Epithelial cell of esophagus (primary cell): ENCODE measurements around the gene PI4KA.
A peak's percentile ranks its signal among the peaks of the same experiment; 100 is the strongest.
"Not testable (repeated sequence)": the region's sequence is repeated elsewhere in the genome, so short reads cannot be mapped to it uniquely, and the experiment has no call there.

Experiments used
- DNase-seq: peaks from one replicate; pipeline ENCODE4 v3.0.0; 2010; ENCODE audit warnings: low read depth
- H3K4me3 ChIP-seq: 2 replicates; pipeline ENCODE4 v1.5.1; 2011; ENCODE audit warnings: mild to moderate bottlenecking, low read length, control low read depth
- TF ChIP-seq, protein P1 (sequence below): IDR thresholded peaks from 2 replicates; pipeline ENCODE4 v1.5.1; 2011; ENCODE audit warnings: low read depth, mild to moderate bottlenecking, low read length, control low read depth, inconsistent platforms; ENCODE audit not compliant: insufficient read depth; ENCODE audit errors: missing control alignments

Gene PI4KA

DNA sequence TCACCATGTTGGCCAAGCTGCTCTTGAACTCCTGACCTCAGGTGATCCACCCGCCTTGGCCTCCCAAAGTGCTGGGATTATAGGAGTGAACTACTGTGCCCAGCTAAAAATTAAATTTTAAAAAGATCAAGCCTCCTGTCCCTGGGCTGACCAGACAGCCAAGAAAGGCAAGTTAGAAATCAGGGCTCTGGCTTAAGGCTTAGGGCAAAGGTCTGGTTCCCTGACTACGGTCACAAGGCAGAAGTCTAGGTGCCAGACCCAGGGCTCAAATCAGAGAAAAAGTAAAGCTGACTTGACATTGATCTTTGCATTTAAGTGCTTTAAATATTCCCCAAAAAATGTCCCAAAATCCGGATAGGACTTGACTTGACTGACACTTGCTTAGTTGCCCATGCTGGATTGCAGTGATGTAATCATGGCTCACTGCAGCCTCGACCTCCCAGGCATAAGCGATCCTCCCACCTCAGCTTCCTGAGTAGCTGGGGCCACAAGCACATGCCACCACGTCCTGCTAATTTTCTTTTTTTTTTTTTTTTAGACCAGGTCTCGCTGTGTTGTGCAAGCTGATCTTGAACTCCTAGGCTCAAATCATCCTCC lies 41.3 kb upstream of the PI4KA start:
- no peak overlapping the region for H3K4me3 ChIP-seq
- TF ChIP-seq, protein P1, sequence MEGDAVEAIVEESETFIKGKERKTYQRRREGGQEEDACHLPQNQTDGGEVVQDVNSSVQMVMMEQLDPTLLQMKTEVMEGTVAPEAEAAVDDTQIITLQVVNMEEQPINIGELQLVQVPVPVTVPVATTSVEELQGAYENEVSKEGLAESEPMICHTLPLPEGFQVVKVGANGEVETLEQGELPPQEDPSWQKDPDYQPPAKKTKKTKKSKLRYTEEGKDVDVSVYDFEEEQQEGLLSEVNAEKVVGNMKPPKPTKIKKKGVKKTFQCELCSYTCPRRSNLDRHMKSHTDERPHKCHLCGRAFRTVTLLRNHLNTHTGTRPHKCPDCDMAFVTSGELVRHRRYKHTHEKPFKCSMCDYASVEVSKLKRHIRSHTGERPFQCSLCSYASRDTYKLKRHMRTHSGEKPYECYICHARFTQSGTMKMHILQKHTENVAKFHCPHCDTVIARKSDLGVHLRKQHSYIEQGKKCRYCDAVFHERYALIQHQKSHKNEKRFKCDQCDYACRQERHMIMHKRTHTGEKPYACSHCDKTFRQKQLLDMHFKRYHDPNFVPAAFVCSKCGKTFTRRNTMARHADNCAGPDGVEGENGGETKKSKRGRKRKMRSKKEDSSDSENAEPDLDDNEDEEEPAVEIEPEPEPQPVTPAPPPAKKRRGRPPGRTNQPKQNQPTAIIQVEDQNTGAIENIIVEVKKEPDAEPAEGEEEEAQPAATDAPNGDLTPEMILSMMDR = no peak
- DNase-seq = no peak

DNA sequence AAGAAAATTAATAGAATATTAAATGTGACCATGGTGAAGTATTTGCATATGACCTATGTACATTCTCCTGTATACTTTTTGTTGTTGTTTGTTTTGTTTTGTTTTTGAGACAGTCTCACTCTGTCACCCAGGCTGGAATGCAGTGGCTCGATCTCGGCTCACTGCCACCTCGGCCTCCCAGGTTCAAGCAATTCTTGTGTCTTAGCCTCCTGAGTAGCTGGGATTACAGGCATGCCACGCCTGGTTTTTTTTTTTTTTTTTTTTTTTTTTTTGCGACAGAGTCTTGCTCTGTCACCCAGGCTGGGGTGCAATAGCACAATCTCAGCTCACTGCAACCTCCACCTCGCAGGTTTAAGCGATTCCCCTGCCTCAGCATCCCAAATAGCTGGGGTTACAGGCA lies 39.1 kb upstream of the PI4KA start:
- not testable (repeated sequence) for DNase-seq, H3K4me3 ChIP-seq

DNA sequence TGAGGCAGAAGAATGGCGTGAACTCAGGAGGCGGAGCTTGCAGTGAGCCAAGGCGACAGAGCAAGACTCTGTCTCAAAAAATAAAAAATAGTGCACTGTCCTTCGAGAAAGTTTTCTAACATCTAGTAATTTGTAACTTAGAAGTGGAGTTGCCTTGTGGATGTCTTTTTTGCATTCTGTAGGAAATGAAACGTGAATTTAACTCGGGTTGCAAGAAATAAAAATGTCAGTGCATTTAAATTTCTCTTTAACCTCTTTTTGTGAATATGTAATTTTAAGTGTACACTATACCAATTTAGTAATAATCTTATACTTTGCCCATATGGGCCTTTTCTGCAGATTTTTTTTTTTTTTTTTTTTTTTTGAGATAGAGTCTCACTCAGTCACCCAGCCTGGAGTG lies 32.4 kb upstream of the PI4KA start:
- H3K4me3 ChIP-seq = no peak overlapping the region
- DNase-seq = no peak
- TF ChIP-seq, protein P1 = no peak

DNA sequence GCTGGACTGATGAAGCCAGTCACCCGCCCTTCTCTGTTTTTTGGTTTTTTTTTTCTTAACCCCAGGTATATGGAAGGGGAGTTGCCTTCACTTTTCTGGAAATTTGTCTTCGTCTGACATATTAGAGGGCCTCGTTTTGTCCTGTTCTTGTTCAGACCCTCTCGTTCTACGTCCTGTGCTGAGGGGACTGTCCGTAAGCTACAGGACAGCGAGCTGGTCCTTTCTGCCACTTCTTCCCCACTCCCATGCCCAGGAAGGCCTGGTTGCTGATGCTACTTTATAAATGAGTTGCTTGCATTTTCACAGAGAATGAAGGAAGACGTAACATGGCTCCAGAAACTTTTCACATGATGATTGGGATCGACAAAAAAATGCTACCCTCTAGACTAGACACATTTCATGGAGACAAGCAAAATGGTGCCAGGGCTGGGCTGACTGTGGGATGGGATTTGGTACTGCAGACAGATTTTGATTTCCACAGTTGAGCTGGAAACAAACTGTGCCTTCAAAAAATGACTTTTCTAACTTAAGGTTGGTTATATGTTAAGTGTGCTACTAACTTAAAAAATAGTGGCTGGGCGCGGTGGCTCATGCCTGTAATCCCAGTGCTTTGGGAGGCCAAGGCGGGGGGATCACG lies 31.4 kb upstream of the PI4KA start:
- no peak for DNase-seq
- no peak overlapping the region for H3K4me3 ChIP-seq
- TF ChIP-seq, protein P1 = no peak

DNA sequence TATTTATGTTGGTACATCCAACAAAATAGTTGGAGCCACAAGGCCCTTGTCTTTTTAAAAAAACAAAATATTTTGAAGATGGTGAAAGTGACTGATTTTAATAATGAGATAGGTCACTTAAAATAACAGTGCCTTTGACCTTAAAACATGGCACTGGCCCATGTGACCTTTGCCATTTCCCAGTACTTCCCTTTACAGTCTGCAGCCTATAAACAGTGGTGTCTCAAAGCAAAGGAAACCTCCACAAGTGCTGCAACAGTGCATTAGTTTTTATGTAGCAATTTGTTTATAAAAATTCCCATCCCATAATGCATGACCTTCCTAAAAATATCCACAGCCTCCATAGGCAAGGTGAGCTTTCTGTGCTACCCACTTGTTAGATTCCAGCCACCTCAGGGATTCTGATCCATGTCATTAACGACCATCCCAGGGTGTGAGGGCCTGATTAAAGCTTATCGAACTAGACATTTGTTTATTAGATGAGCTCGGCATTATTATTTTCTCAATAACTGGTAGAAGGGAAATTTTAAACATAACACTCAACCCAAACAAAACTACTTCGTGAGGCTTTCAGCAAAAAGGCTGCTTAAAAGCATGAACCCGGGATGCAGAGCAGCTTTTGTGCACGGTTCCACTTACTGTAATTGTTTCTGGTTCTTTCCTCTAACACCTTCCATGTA lies 30.6 kb upstream of the PI4KA start:
- H3K4me3 ChIP-seq = no peak overlapping the region
- no peak for DNase-seq
- TF ChIP-seq, protein P1 = no peak

DNA sequence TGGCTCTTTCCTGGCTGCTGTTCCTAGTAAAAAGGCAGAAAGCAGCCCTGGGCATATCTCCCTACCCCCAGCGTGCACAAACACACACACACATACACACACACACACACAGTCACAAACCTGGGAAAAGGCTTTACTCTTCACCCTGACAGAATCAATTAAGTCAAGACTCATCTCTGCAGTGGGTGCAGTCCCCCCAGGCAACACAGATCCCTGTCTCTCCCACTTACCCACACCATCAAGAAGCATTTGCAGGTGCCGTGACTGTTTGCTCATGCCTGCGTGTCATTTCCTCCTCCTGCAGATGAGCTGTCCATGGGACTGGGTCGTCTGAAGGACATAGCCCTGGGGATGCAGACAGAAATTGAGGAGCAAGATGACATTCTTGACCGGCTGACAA lies 28.8 kb upstream of the PI4KA start:
- TF ChIP-seq, protein P1 = no peak
- DNase-seq = peak; percentile 75
- no peak overlapping the region for H3K4me3 ChIP-seq

DNA sequence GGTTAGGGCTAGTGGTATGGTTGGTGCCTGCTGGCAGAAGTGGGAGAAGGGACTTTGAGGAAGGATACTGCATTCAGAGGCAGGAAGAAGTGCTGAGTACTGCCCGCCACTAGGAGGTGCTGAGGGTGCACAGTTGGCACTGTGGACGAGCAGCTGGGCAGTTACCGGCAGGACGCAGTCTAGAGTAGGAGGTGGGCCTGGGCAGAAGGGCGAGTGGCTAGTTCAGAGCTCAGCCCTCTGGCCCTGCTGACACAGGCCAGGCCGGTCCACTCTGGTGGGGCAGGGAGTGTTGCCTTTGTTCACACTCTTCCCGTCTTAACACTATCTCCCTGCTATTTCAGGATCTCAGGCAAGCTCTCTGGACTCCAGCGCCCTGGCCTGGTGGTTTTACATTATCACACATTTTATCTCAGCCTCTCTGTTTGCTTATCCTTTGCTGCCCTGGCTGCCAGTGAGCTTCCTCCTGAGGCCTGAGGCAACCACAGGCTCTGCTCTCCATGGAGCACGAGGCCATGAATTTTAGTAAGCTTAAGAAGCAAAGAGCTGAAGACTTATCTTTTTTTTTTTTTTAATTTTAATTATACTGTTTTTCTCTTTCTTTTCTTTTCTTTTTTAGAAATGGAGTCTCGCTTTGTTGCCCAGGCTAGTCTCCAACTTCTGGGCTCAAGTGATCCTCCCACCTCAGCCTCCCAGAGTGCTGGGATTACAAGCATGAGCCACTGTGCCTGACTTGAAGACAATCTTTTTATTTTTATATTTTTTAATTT lies 27.1 kb upstream of the PI4KA start:
- no peak overlapping the region for H3K4me3 ChIP-seq
- DNase-seq = peak; percentile 82
- TF ChIP-seq, protein P1 = peak; percentile 98
